H9 (cell line): ENCODE results near the gene HSPD1. TPM values are rescaled to one million over a fixed set of nuclear protein-coding genes. Genes with fewer than 3 reads are reported as not detected.

ENCODE experiments used
- DNase-seq: peaks from one replicate; pipeline ENCODE4 v3.0.0-alpha.2; 2017
- H2AFZ ChIP-seq: one replicate; pipeline ENCODE4 v1.6.1; 2013; ENCODE audit warnings: mild to moderate bottlenecking, low read length, control low read depth, moderate library complexity
- H2AK5ac ChIP-seq: 2 replicates; pipeline ENCODE4 v1.6.1; 2013; ENCODE audit warnings: low read length, control low read depth, mixed read lengths; ENCODE audit not compliant: insufficient read length
- H2BK120ac ChIP-seq: one replicate; pipeline ENCODE4 v1.6.1; 2013; ENCODE audit warnings: low read depth, mild to moderate bottlenecking, low read length, control low read depth, inconsistent platforms; ENCODE audit not compliant: poor library complexity, severe bottlenecking
- H2BK12ac ChIP-seq: 2 replicates; pipeline ENCODE4 v1.6.1; 2013; ENCODE audit warnings: low read length, control low read depth, mixed read lengths, low read depth; ENCODE audit not compliant: insufficient read length
- H2BK15ac ChIP-seq: 2 replicates; pipeline ENCODE4 v1.6.1; 2013; ENCODE audit warnings: low read depth, low read length, control low read depth
- H2BK20ac ChIP-seq: one replicate; pipeline ENCODE4 v1.6.1; 2013; ENCODE audit warnings: low read depth, mild to moderate bottlenecking, low read length, control low read depth, inconsistent platforms; ENCODE audit not compliant: poor library complexity, severe bottlenecking
- H2BK5ac ChIP-seq: 2 replicates; pipeline ENCODE4 v1.6.1; 2013; ENCODE audit warnings: low read length, control low read depth, mixed read lengths; ENCODE audit not compliant: insufficient read length
- H3K14ac ChIP-seq: 2 replicates; pipeline ENCODE4 v1.6.1; 2013; ENCODE audit warnings: low read length, control low read depth; ENCODE audit not compliant: insufficient read depth
- H3K18ac ChIP-seq: 2 replicates; pipeline ENCODE4 v1.6.1; 2013; ENCODE audit warnings: low read depth, mild to moderate bottlenecking, mixed read lengths, low read length, control low read depth; ENCODE audit not compliant: insufficient read length
- H3K23ac ChIP-seq: 2 replicates; pipeline ENCODE4 v1.6.1; 2013; ENCODE audit warnings: low read length, control low read depth, mixed read lengths, low read depth; ENCODE audit not compliant: insufficient read length
- H3K23me2 ChIP-seq: 2 replicates; pipeline ENCODE4 v1.6.1; 2013; ENCODE audit warnings: low read depth, mild to moderate bottlenecking, mixed read lengths, low read length, control low read depth; ENCODE audit not compliant: insufficient read length, poor library complexity, severe bottlenecking
- H3K27ac ChIP-seq: 2 replicates; pipeline ENCODE4 v1.5.1; 2013; ENCODE audit warnings: low read length, control low read depth, mixed read lengths, low read depth; ENCODE audit not compliant: insufficient read length
- H3K27me3 ChIP-seq: 2 replicates; pipeline ENCODE4 v1.6.1; 2013; ENCODE audit warnings: low read length, control low read depth, inconsistent platforms; ENCODE audit not compliant: insufficient read depth
- H3K4ac ChIP-seq: 2 replicates; pipeline ENCODE4 v1.6.1; 2013; ENCODE audit warnings: low read depth, mild to moderate bottlenecking, control low read depth, inconsistent platforms, low read length, moderate library complexity
- H3K4me1 ChIP-seq: 2 replicates; pipeline ENCODE4 v1.6.1; 2013; ENCODE audit warnings: low read length, control low read depth, inconsistent platforms; ENCODE audit not compliant: insufficient read depth
- H3K4me2 ChIP-seq: 2 replicates; pipeline ENCODE4 v1.6.1; 2013; ENCODE audit warnings: low read length, control low read depth, mixed read lengths; ENCODE audit not compliant: insufficient read length, insufficient read depth
- H3K56ac ChIP-seq: 2 replicates; pipeline ENCODE4 v1.6.1; 2013; ENCODE audit warnings: low read depth, mild to moderate bottlenecking, mixed read lengths, low read length, control low read depth; ENCODE audit not compliant: insufficient read length
- H3K79me1 ChIP-seq: 2 replicates; pipeline ENCODE4 v1.6.1; 2013; ENCODE audit warnings: low read depth, mild to moderate bottlenecking, moderate library complexity, low read length, control low read depth, inconsistent platforms; ENCODE audit not compliant: insufficient read depth, poor library complexity, severe bottlenecking
- H3K79me2 ChIP-seq: 2 replicates; pipeline ENCODE4 v1.6.1; 2013; ENCODE audit warnings: low read length, control low read depth, inconsistent platforms; ENCODE audit not compliant: insufficient read depth
- H3K9ac ChIP-seq: 2 replicates; pipeline ENCODE4 v1.6.1; 2013; ENCODE audit warnings: low read length, control low read depth, mixed read lengths; ENCODE audit not compliant: insufficient read length; ENCODE audit errors: extremely low read depth
- H3K9me3 ChIP-seq: one replicate; pipeline ENCODE4 v1.6.1; 2013; ENCODE audit warnings: low read depth, low read length, inconsistent platforms; ENCODE audit not compliant: control insufficient read depth
- H3T11ph ChIP-seq: one replicate; pipeline ENCODE4 v1.6.1; 2013; ENCODE audit warnings: mild to moderate bottlenecking, low read length, control low read depth, inconsistent platforms
- H4K20me1 ChIP-seq: one replicate; pipeline ENCODE4 v1.6.1; 2013; ENCODE audit not compliant: control insufficient read depth, insufficient read length, insufficient read depth
- H4K5ac ChIP-seq: 2 replicates; pipeline ENCODE4 v1.6.1; 2013; ENCODE audit warnings: low read depth, mild to moderate bottlenecking, mixed read lengths, low read length, control low read depth; ENCODE audit not compliant: insufficient read length
- H4K8ac ChIP-seq: replicated peaks from 2 replicates; pipeline ENCODE4 v1.6.1; 2013; ENCODE audit warnings: low read length, control low read depth, mixed read lengths, low read depth; ENCODE audit not compliant: insufficient read length
- H4K91ac ChIP-seq: 2 replicates; pipeline ENCODE4 v1.6.1; 2013; ENCODE audit warnings: low read depth, mild to moderate bottlenecking, moderate library complexity, mixed read lengths, low read length, control low read depth; ENCODE audit not compliant: insufficient read length
- H3K27ac Mint-ChIP-seq, 3 experiments: 2 replicates in 2 of 3; 3 replicates in 1 of 3; pipeline ENCODE4 v1.8.0; 2020 to 2021; ENCODE audit warnings: mixed read lengths in 3 of 3, mild to moderate bottlenecking in 1 of 3, moderate library complexity in 1 of 3
- H3K27me3 Mint-ChIP-seq: 2 replicates; pipeline ENCODE4 v1.8.0; 2021; ENCODE audit warnings: low read depth, mild to moderate bottlenecking, moderate library complexity, mixed read lengths
- H3K36me3 Mint-ChIP-seq, 3 experiments: 2 replicates in 2 of 3; 3 replicates in 1 of 3; pipeline ENCODE4 v1.8.0; 2020 to 2021; ENCODE audit warnings: low read depth in 3 of 3, mixed read lengths in 3 of 3; ENCODE audit not compliant: insufficient read depth in 1 of 3
- H3K4me1 Mint-ChIP-seq, 2 experiments: 2 replicates each; pipeline ENCODE4 v1.8.0; 2020; ENCODE audit warnings: mixed read lengths in 2 of 2
- H3K4me3 Mint-ChIP-seq, 2 experiments: 2 replicates in 1 of 2; 3 replicates in 1 of 2; pipeline ENCODE4 v1.8.0; 2020 to 2021; ENCODE audit warnings: mild to moderate bottlenecking in 2 of 2, mixed read lengths in 2 of 2, moderate library complexity in 1 of 2
- H3K9me3 Mint-ChIP-seq, 2 experiments: 2 replicates in 1 of 2; 3 replicates in 1 of 2; pipeline ENCODE4 v1.8.0; 2020; ENCODE audit warnings: mild to moderate bottlenecking in 2 of 2, mixed read lengths in 2 of 2, moderate library complexity in 1 of 2
- CTCF ChIP-seq: fragments of 200-600 bp; sonication (generic); conservative IDR thresholded peaks from 3 replicates; pipeline ENCODE4 v1.8.0; 2021; ENCODE audit warnings: antibody characterized with exemption, mild to moderate bottlenecking
- WGBS: extraction: QIAGEN DNeasy Blood & Tissue Kit; methylation state at CpG from one replicate; pipeline ENCODE4 v1.1.7; 2013; ENCODE audit warnings: missing lambda C conversion rate, low lambda C conversion rate, mixed read lengths; ENCODE audit not compliant: insufficient read length; ENCODE audit errors: extremely low coverage; 5-methylcytosine and 5-hydroxymethylcytosine counted together
- total RNA-seq: library from RNA; stranded (reverse); gene quantifications from 2 replicates; pipeline ENCODE4 v1.2.1, GENCODE V29; 2021

HSPD1 gene
- total RNA-seq, 1 experiment from 2014 or later: 846 TPM

GRCh38 chr2:197506658-197507057, 7.0 kb upstream of the HSPD1 start:
- no peak for DNase-seq
- H3K4me2 ChIP-seq: no peak overlapping the region
- no peaks in the 10 kb centered on the region for H3K23me2 ChIP-seq
- no peak overlapping the region for H4K8ac ChIP-seq
- H2BK120ac ChIP-seq: no peak overlapping the region
- H3K4me3 Mint-ChIP-seq: no peak overlapping the region
- H3K4ac ChIP-seq: no peak overlapping the region
- no peak overlapping the region for H4K5ac ChIP-seq
- H4K20me1 ChIP-seq: no peaks in the 10 kb centered on the region
- H3T11ph ChIP-seq: no peak overlapping the region
- no peak for TF ChIP-seq CTCF
- H3K9me3 Mint-ChIP-seq: no peaks in the 10 kb centered on the region
- H3K79me1 ChIP-seq: no peaks in the 10 kb centered on the region
- no peak overlapping the region for H3K18ac ChIP-seq
- H2BK15ac ChIP-seq: no peak overlapping the region
- H3K9ac ChIP-seq: no peak overlapping the region
- H3K36me3 Mint-ChIP-seq: peaks cover 18 to 39% (median 32%) of the 10 kb centered on the region in 3 experiments; a peak in 6 of 7 replicates
- no peaks in the 10 kb centered on the region for H3K9me3 ChIP-seq
- no peak overlapping the region for H3K14ac ChIP-seq
- peaks cover 5% of the 10 kb centered on the region; the same call in 1 of the 2 replicates for H3K79me2 ChIP-seq
- no peaks in the 10 kb centered on the region; the same call in 1 of the 2 replicates for H3K4me1 ChIP-seq
- H2BK20ac ChIP-seq: no peak overlapping the region
- H3K27ac ChIP-seq: no peak overlapping the region
- H3K23ac ChIP-seq: no peak overlapping the region
- no peak overlapping the region for H3K27ac Mint-ChIP-seq
- H2BK5ac ChIP-seq: no peak overlapping the region
- H2BK12ac ChIP-seq: no peak overlapping the region
- no peak overlapping the region for H2AFZ ChIP-seq
- no peaks in the 10 kb centered on the region for H3K27me3 ChIP-seq
- no peak overlapping the region for H3K56ac ChIP-seq
- no peak overlapping the region for H4K91ac ChIP-seq
- no peaks in the 10 kb centered on the region for H3K27me3 Mint-ChIP-seq
- no CpG with 5 or more reads among the region's 5 CpGs for WGBS
- no peak overlapping the region for H2AK5ac ChIP-seq
- H3K4me1 Mint-ChIP-seq: peaks cover 7 to 10% of the 10 kb centered on the region in 2 experiments
